HFFc6 (cell line): ENCODE measurements around the gene ELF2. TPM values are rescaled to one million over a fixed set of nuclear protein-coding genes. Genes with fewer than 3 reads are reported as not detected.

Experiments used
- DNase-seq: peaks from one replicate; pipeline ENCODE4 v3.0.0-alpha.2; 2018
- H3K27ac Mint-ChIP-seq: 2 replicates; pipeline ENCODE4 v1.8.0; 2020; ENCODE audit warnings: mild to moderate bottlenecking, mixed read lengths
- H3K27me3 Mint-ChIP-seq: 2 replicates; pipeline ENCODE4 v1.8.0; 2021; ENCODE audit warnings: mild to moderate bottlenecking, moderate library complexity, mixed read lengths; ENCODE audit not compliant: insufficient read depth
- H3K36me3 Mint-ChIP-seq: 2 replicates; pipeline ENCODE4 v1.8.0; 2021; ENCODE audit warnings: low read depth, mixed read lengths
- H3K4me1 Mint-ChIP-seq: 2 replicates; pipeline ENCODE4 v1.8.0; 2020; ENCODE audit warnings: low read depth, mixed read lengths
- H3K4me3 Mint-ChIP-seq: 2 replicates; pipeline ENCODE4 v1.8.0; 2020; ENCODE audit warnings: mild to moderate bottlenecking, moderate library complexity, mixed read lengths
- H3K9me3 Mint-ChIP-seq: 2 replicates; pipeline ENCODE4 v1.8.0; 2020; ENCODE audit warnings: mild to moderate bottlenecking, mixed read lengths
- CTCF ChIP-seq: fragments of 200-600 bp; sonication (generic); IDR thresholded peaks from 2 replicates; pipeline ENCODE4 v1.5.0; 2021; ENCODE audit warnings: antibody characterized with exemption, mild to moderate bottlenecking
- total RNA-seq, 6 experiments: library from RNA; stranded (reverse); fragmentation: NEBNext Ultra II Directional; extraction: Animal tissue kit (Norgen Biotek cat#: 25700); gene quantifications; 2 replicates in 1 of 6; 3 replicates in 5 of 6; pipeline ENCODE4 v1.2.3, GENCODE V29; 2021

Gene ELF2
- total RNA-seq, 6 experiments from 2014 or later: 17.6 to 23.3 (median 21.1) TPM

- peak; percentile 65 for DNase-seq
- H3K36me3 Mint-ChIP-seq: no peaks in the 10 kb centered on the region
Measured at GRCh38 chr4:139083607-139083955, 93.4 kb downstream of the ELF2 start.

GRCh38 chr4:139082750-139083606 lies 94.0 kb downstream of the ELF2 start:
- peak overlapping the region; percentile 99 for H3K4me3 Mint-ChIP-seq
- H3K27me3 Mint-ChIP-seq: peaks cover 2% of the 10 kb centered on the region; the same call in 1 of the 2 replicates
- peak overlapping the region; percentile 97 for H3K27ac Mint-ChIP-seq
- H3K4me1 Mint-ChIP-seq: peaks cover 41% of the 10 kb centered on the region
- no peaks in the 10 kb centered on the region for H3K9me3 Mint-ChIP-seq
- H3K36me3 Mint-ChIP-seq: no peaks in the 10 kb centered on the region
- no peak for TF ChIP-seq CTCF
- peak; percentile 97 for DNase-seq

More at GRCh38 chr4:139083607-139083955, 93.4 kb downstream of the ELF2 start:
- peak overlapping the region; percentile 97 for H3K27ac Mint-ChIP-seq
- H3K4me1 Mint-ChIP-seq: peaks cover 38% of the 10 kb centered on the region
- peak overlapping the region; percentile 99 for H3K4me3 Mint-ChIP-seq
- H3K9me3 Mint-ChIP-seq: no peaks in the 10 kb centered on the region
- H3K27me3 Mint-ChIP-seq: peaks cover 3% of the 10 kb centered on the region; the same call in 1 of the 2 replicates
- no peak; the same call in 1 of the 2 replicates for TF ChIP-seq CTCF

- no peak for TF ChIP-seq CTCF
- DNase-seq: no peak
- H3K27me3 Mint-ChIP-seq: peaks cover 2% of the 10 kb centered on the region; the same call in 1 of the 2 replicates
- H3K36me3 Mint-ChIP-seq: no peaks in the 10 kb centered on the region
- peaks cover 32% of the 10 kb centered on the region for H3K4me1 Mint-ChIP-seq
- H3K9me3 Mint-ChIP-seq: no peaks in the 10 kb centered on the region
- no peak overlapping the region for H3K4me3 Mint-ChIP-seq
- H3K27ac Mint-ChIP-seq: no peak overlapping the region
Measured at GRCh38 chr4:139078926-139079325, 98.1 kb downstream of the ELF2 start.

- Mint-ChIP-seq H3K9me3 (no peaks in the 10 kb centered on the region), H3K36me3 (no peaks in the 10 kb centered on the region), H3K27me3 (peaks cover under 1% of the 10 kb centered on the region; the same call in 1 of the 2 replicates), H3K4me3 (no peak overlapping the region), H3K27ac (no peak overlapping the region), H3K4me1 (peaks cover 31% of the 10 kb centered on the region)
- no peak for TF ChIP-seq CTCF
- no peak for DNase-seq
Measured at GRCh38 chr4:139077567-139078355, 99.3 kb downstream of the ELF2 start.

- Mint-ChIP-seq H3K27ac (no peak overlapping the region), H3K4me1 (peaks cover 16% of the 10 kb centered on the region), H3K9me3 (no peaks in the 10 kb centered on the region), H3K36me3 (peaks cover 8% of the 10 kb centered on the region; the same call in 1 of the 2 replicates), H3K4me3 (no peak overlapping the region), H3K27me3 (no peaks in the 10 kb centered on the region)
- no peak for DNase-seq
- no peak for TF ChIP-seq CTCF
Measured at GRCh38 chr4:139076016-139076744, 100.8 kb downstream of the ELF2 start.
